Breast epithelium (tissue), 4 donors: ENCODE results near the gene PRDM10. TPM values are rescaled to one million over a fixed set of nuclear protein-coding genes. Genes with fewer than 3 reads are reported as not detected.
"Not testable (repeated sequence)": the region's sequence is repeated elsewhere in the genome, so short reads cannot be mapped to it uniquely, and the experiment has no call there.

Source experiments
- DNase-seq, 2 donors: peaks; one replicate each; pipeline ENCODE4 v3.0.0-alpha.2; 2019; ENCODE audit warnings: low spot score in 2 of 2
- H3K27ac ChIP-seq, 2 donors: fragments of 200-600 bp; sonication (generic) in 1 of 2; one replicate each; pipeline ENCODE4 v1.5.1; 2016 to 2019; ENCODE audit warnings: mild to moderate bottlenecking in 1 of 2
- H3K27me3 ChIP-seq, 2 donors: fragments of 200-600 bp; sonication (generic) in 1 of 2; one replicate each; pipeline versions ENCODE4 v1.5.1 to v1.6.0; 2017 to 2019; ENCODE audit warnings: control low read depth in 1 of 2, mild to moderate bottlenecking in 1 of 2
- H3K36me3 ChIP-seq: fragments of 200-600 bp; one replicate; pipeline ENCODE4 v1.5.1; 2019
- H3K4me1 ChIP-seq, 2 donors: fragments of 200-600 bp; sonication (generic); one replicate each; pipeline ENCODE4 v1.5.1; 2016 to 2019; ENCODE audit warnings: control low read depth in 1 of 2
- H3K4me3 ChIP-seq, 3 donors: fragments of 200-600 bp; sonication (generic); 1 replicate in 2 of 3; 2 replicates in 1 of 3; pipeline ENCODE4 v1.5.1; 2016 to 2019; ENCODE audit warnings: mild to moderate bottlenecking in 3 of 3, moderate library complexity in 2 of 3
- H3K9me3 ChIP-seq, 2 donors: fragments of 200-600 bp; sonication (generic) in 1 of 2; one replicate each; pipeline ENCODE4 v1.5.1; 2016 to 2019; ENCODE audit warnings: control low read depth in 1 of 2
- CTCF ChIP-seq, 3 donors: fragments of 450-650 bp; IDR thresholded peaks; one replicate each; pipeline ENCODE4 v1.5.1; 2016 to 2017; ENCODE audit warnings: antibody characterized with exemption in 3 of 3, mild to moderate bottlenecking in 3 of 3, moderate library complexity in 3 of 3
- POLR2A ChIP-seq: fragments of 450-650 bp; IDR thresholded peaks from one replicate; pipeline ENCODE4 v1.6.1; 2016; ENCODE audit warnings: antibody characterized with exemption, mild to moderate bottlenecking, moderate library complexity
- POLR2AphosphoS5 ChIP-seq, 3 donors: sonication (generic); formaldehyde crosslinking; IDR thresholded peaks; one replicate each; pipeline ENCODE4 v1.6.1; 2017; ENCODE audit warnings: antibody characterized with exemption in 3 of 3
- intact Hi-C: fragments of 100-400 bp; cut with DNase I; formaldehyde crosslinking; loops from one replicate; pipeline ENCODE4 v1.15.1; 2023; ENCODE audit warnings: low total_unique reads
- total RNA-seq, 3 donors: library from RNA; depleted of rRNA; stranded (reverse); fragments of >200 nt; gene quantifications; one replicate each; pipeline ENCODE4 v1.1.0, GENCODE V29; 2016

PRDM10 gene
- total RNA-seq, 3 donors from 2014 or later: 4.5 to 15.2 (median 10.8) TPM

GRCh38 chr11:129871914-129872313, 130.7 kb downstream of the PRDM10 start:
- intact Hi-C loops: no loop called here
- Histone ChIP-seq H3K36me3 (peaks cover 35% of the 10 kb centered on the region), H3K4me3 (no peak overlapping the region), H3K27ac (no peak overlapping the region), H3K9me3 (no peaks in the 10 kb centered on the region), H3K27me3 (no peaks in the 10 kb centered on the region), H3K4me1 (no peaks in the 10 kb centered on the region)
- TF ChIP-seq CTCF (IDR thresholded peaks at IDR 0.05) (no peak), POLR2A (no peak), POLR2AphosphoS5 (IDR thresholded peaks at IDR 0.05) (no peak)
- no peak for DNase-seq

DNA sequence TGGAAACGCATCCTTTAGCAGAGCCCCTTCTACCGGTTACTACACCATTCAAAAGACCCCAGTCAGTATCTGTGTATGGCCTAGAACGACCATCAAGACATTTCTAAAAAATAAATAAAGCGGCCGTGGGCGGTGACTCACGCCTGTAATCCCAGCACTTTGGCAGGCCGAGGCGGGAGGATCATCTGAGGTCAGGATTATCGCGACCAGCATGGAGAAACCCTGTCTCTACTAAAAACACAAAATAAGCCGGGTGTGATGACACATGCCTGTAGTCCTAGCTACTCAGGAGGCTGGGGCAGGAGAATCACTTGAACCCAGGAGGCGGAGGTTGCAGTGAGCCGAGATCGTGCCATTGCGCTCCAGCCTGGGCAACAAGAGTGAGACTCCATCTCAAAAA, 134.0 kb downstream of the PRDM10 start:
- intact Hi-C loops, DNase-seq, H3K9me3 ChIP-seq, H3K4me1 ChIP-seq, H3K27me3 ChIP-seq, H3K4me3 ChIP-seq, H3K27ac ChIP-seq: not testable (repeated sequence)
- peaks cover 18% of the 10 kb centered on the region for H3K36me3 ChIP-seq

- intact Hi-C loops: no loop called here
- H3K9me3 ChIP-seq: no peaks in the 10 kb centered on the region
- peaks cover 11% of the 10 kb centered on the region for H3K36me3 ChIP-seq
- no peaks in the 10 kb centered on the region for H3K27me3 ChIP-seq
- DNase-seq: no peak
- peak overlapping the region in 1 of 2 donors; percentile 68 for H3K27ac ChIP-seq
- no peak overlapping the region for H3K4me3 ChIP-seq
- H3K4me1 ChIP-seq: peaks cover 0 to 5% of the 10 kb centered on the region in 2 donors
- TF ChIP-seq CTCF (IDR thresholded peaks at IDR 0.05) (no peak), POLR2A (no peak), POLR2AphosphoS5 (IDR thresholded peaks at IDR 0.05) (no peak)
Observed at GRCh38 chr11:129866311-129866710, 136.3 kb downstream of the PRDM10 start.

GRCh38 chr11:129865701-129866100, 136.9 kb downstream of the PRDM10 start:
- Histone ChIP-seq H3K27me3 (no peaks in the 10 kb centered on the region), H3K4me3 (no peak overlapping the region), H3K4me1 (peaks cover 0 to 5% of the 10 kb centered on the region in 2 donors), H3K27ac (peak overlapping the region in 1 of 2 donors; percentile 68), H3K36me3 (peaks cover 11% of the 10 kb centered on the region), H3K9me3 (no peaks in the 10 kb centered on the region)
- intact Hi-C loops: no loop called here
- TF ChIP-seq POLR2A (no peak), POLR2AphosphoS5 (IDR thresholded peaks at IDR 0.05) (no peak), CTCF (IDR thresholded peaks at IDR 0.05) (no peak)
- DNase-seq: no peak

DNA sequence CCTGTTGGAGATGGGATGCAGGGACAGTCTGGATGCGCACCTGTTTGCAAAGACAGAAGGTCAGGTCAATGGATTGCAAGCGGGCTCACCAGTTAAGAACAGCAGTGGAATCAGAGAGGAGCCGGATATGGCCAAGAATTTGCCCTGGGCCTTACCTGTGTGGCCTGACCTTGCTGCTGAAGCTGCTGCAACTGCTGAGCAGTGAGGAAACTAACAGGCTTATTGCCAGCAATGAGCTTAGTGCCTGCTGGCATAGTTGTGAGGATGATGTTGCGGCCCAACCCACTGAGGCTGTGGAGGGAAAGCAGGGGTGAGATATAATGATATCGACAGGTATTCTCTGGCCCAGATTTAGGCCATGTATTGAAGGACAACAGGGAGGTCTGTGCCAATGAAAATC, 137.8 kb downstream of the PRDM10 start:
- Histone ChIP-seq H3K4me3 (no peak overlapping the region), H3K36me3 (peaks cover 7% of the 10 kb centered on the region), H3K27ac (peak overlapping the region; percentile 51 to 68), H3K4me1 (peaks cover 0 to 5% of the 10 kb centered on the region in 2 donors), H3K9me3 (no peaks in the 10 kb centered on the region), H3K27me3 (no peaks in the 10 kb centered on the region)
- DNase-seq: peak; percentile 63 to 66
- TF ChIP-seq POLR2AphosphoS5 (IDR thresholded peaks at IDR 0.05) (peak in 1 of 3 donors; percentile 17), CTCF (IDR thresholded peaks at IDR 0.05) (no peak), POLR2A (no peak)
- intact Hi-C loops: no loop called here
